AG10803 (cell line): Measurements from ENCODE around the gene SIL1.

Experiments used
- DNase-seq: peaks from one replicate; pipeline ENCODE4 v3.0.0; 2010; ENCODE audit warnings: low read depth
- H3K4me3 ChIP-seq: 2 replicates; pipeline ENCODE4 v1.5.1; 2011; ENCODE audit warnings: mild to moderate bottlenecking, low read length, control low read depth
- TF ChIP-seq, protein P1 (sequence below): conservative IDR thresholded peaks from 2 replicates; pipeline ENCODE4 v1.5.1; 2011; ENCODE audit warnings: mild to moderate bottlenecking, low read length, control low read depth, inconsistent platforms

Gene SIL1

DNA sequence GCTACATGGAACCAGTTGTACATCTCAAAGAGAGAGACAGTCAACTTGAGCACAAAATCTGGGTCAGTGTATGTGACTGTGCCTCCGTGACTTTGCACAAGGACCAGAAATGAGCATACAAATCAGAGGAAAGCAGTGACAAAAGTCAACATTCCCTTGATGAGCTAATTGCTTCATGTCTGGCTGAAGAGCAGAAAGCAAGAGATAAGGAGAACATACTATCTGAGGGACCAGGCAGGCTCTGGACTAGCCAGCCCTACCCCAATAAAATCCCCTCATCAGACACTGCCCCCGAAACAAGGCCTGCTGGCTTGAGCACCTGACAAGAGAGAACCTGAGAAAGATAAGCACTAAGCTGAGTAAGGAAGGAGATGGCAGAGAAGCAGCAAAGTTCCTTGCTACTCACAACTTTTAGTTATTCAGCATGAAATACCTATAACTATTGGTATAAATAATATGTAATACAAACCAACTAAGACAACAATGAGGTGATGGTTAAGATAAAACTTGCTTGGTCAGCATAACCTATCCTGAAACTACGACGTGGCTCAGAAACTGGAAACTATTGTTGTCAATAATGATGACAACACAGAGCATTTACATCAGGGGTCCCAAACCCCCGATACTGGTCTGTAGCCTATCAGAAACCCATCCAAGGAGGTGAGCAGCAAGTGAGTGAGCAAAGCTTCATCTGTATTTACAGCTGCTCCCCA is 9.5 kb downstream of the SIL1 start:
- no peak for DNase-seq
- TF ChIP-seq, protein P1, sequence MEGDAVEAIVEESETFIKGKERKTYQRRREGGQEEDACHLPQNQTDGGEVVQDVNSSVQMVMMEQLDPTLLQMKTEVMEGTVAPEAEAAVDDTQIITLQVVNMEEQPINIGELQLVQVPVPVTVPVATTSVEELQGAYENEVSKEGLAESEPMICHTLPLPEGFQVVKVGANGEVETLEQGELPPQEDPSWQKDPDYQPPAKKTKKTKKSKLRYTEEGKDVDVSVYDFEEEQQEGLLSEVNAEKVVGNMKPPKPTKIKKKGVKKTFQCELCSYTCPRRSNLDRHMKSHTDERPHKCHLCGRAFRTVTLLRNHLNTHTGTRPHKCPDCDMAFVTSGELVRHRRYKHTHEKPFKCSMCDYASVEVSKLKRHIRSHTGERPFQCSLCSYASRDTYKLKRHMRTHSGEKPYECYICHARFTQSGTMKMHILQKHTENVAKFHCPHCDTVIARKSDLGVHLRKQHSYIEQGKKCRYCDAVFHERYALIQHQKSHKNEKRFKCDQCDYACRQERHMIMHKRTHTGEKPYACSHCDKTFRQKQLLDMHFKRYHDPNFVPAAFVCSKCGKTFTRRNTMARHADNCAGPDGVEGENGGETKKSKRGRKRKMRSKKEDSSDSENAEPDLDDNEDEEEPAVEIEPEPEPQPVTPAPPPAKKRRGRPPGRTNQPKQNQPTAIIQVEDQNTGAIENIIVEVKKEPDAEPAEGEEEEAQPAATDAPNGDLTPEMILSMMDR: no peak
- no peak overlapping the region for H3K4me3 ChIP-seq

DNA sequence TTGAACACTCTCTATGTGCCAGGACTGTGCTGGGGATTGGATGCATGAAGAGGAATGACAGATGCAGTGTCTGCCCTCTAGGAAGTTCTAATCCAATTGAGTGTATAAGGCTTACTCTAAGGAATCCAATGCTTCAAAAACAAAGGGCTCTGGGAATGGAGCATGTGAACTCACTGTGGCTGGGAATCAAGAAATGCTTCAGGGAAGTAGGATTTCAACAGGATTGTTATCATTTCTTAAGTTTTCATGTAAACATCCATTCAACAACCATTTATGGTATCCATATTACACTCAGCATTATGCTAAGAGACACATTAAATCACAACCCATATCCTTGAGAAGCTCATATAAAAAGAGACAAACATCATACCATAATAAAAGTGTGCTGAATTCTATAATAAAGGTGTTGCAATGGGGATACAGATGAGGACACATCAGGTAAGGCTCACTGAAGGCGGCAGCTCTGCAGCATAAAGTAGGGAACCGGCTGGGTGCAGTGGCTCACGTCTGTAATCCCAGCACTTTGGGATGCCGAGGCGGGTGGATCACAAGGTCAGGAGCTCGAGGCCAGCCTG is 11.3 kb downstream of the SIL1 start:
- no peak overlapping the region for H3K4me3 ChIP-seq
- DNase-seq: no peak
- TF ChIP-seq, protein P1: no peak

DNA sequence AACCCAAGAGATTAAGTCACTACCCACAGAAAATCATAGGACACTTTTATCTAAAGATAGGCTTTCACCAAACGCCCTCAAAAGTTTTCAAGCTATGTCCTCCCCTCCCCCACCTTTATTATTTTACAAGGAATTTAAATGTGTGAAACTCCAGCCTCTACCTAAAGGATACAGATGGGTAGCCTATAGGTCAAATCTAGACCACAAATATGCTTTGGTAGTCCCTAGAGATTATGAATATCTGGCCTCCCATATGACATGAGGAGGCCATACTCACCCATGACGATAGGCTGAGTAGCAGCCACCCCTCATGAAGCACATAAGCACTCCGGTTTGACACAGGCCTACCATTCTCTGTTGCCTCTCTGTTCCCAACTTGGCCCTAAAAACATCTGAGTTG is 11.9 kb downstream of the SIL1 start:
- TF ChIP-seq, protein P1: no peak
- DNase-seq: no peak
- H3K4me3 ChIP-seq: no peak overlapping the region

DNA sequence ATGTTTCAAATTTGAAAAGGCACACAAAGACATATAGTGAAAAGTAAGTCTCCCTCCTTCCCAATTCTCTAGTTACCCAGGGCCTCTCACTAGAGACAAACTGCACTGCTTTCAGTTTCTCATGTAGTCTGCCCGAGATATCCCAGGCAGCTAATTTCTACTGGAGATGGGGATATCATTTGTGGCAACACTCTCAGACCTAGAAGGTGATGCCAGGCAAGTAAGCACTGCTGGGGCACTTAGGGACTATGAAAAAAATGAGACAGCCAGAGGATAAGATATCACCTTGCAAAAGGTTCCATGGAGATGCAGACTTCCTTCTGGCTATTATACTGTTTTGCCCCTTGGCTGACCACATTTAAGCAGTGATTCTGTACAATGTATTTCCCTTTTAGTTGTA is 12.6 kb downstream of the SIL1 start:
- TF ChIP-seq, protein P1: no peak
- no peak for DNase-seq
- H3K4me3 ChIP-seq: no peak overlapping the region

DNA sequence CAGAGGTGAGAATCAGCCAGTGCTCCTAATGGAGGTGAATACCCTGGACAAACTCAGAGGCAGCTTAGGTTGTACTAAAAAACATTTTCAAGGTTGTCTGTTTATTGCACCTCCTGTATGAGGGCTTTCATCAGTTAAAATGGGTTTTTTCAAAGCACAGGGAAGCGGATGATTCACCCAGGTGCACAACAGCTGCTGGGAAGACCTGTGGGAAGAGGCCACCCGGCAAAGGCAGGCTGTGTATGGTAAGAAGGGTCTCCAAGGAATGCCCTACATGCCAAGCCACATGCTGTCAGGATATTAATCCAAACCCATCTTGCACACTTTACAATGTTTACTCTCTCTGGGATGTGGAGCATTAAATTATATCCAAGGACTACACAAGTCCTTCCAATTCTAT is 14.7 kb downstream of the SIL1 start:
- no peak overlapping the region for H3K4me3 ChIP-seq
- no peak for DNase-seq
- TF ChIP-seq, protein P1: no peak

DNA sequence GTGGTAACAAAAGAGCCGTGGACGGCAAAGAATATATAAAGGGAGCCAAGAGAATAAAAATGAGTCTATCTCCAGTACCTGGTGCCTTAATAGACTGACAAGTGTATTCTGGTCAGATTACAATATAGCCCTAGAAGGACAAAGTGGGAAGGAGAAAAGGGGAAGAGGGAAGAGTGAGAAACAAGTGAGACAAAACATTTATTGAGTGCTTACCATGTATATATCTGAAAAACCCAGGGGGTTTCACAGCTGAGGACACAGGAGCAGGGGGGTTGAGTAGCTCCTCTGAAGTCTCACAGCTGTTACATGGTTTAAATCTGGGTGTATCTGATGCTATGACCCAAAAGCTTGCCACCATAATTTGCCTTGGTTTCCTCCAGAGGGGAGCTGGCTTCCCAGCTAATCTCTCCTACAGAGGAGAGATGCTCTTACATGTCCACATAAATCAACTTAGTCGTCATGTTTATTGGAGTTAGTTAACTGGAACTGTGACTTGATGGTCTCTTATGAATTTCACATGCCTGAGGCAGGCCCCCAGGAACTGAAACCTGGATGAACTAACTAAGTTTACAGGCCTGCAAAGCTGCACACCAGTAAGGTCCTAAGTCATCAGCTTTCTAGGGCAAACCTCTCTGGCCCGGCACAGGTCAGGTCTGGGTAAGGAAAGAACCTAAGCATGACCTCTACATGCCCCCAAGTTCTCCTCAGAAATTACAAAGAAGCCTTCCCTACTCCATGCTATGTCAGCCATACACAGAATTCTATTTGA is 15.5 kb downstream of the SIL1 start:
- no peak for DNase-seq
- TF ChIP-seq, protein P1: no peak
- no peak overlapping the region for H3K4me3 ChIP-seq
